AG09319 (cell line): ENCODE measurements around the gene ACSL6.

ENCODE experiments used
- DNase-seq: peaks from one replicate; pipeline ENCODE4 v3.0.0-alpha.2; 2010; ENCODE audit warnings: low read depth; ENCODE audit errors: extremely low read depth
- TF ChIP-seq, protein P1 (sequence below): IDR thresholded peaks from 2 replicates; pipeline ENCODE4 v1.5.1; 2011; ENCODE audit warnings: low read depth, mild to moderate bottlenecking, inconsistent platforms, low read length, moderate library complexity

Gene ACSL6

DNA sequence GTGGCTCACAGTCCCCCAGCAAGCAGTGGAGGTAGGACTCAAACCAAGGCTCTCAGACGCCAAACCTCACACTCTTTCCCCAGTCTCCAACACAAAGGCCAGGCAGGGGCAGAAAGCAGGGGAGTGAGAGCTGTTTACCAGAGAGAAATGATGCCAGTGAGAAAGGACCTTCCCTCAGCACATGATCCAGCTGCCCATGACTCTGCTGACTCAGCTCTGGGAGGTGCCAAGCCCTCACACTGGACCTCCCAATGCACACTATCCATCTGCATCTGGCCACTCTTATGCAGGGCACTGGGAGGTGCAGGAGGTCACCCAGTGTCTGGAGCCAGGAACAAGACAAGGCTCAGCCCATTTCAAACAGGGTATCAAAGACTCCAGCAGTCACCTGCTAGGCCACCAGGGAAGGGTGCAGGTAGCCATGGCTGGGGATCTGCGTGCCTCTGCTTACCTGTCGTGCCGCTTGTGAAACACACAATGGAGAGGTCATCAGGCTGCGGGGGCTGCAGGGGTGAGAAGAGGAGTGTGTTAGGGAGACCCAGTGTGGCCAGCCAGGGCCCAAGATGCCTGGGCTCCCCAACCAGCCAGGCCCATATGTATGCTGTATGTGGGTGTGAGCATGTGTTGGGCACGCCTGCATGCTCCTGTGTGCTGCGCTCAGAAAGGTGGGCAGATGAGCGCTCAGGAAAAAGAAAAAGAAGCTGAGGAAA lies 26.3 kb downstream of the ACSL6 start:
- DNase-seq: no peak
- TF ChIP-seq, protein P1, sequence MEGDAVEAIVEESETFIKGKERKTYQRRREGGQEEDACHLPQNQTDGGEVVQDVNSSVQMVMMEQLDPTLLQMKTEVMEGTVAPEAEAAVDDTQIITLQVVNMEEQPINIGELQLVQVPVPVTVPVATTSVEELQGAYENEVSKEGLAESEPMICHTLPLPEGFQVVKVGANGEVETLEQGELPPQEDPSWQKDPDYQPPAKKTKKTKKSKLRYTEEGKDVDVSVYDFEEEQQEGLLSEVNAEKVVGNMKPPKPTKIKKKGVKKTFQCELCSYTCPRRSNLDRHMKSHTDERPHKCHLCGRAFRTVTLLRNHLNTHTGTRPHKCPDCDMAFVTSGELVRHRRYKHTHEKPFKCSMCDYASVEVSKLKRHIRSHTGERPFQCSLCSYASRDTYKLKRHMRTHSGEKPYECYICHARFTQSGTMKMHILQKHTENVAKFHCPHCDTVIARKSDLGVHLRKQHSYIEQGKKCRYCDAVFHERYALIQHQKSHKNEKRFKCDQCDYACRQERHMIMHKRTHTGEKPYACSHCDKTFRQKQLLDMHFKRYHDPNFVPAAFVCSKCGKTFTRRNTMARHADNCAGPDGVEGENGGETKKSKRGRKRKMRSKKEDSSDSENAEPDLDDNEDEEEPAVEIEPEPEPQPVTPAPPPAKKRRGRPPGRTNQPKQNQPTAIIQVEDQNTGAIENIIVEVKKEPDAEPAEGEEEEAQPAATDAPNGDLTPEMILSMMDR: no peak

DNA sequence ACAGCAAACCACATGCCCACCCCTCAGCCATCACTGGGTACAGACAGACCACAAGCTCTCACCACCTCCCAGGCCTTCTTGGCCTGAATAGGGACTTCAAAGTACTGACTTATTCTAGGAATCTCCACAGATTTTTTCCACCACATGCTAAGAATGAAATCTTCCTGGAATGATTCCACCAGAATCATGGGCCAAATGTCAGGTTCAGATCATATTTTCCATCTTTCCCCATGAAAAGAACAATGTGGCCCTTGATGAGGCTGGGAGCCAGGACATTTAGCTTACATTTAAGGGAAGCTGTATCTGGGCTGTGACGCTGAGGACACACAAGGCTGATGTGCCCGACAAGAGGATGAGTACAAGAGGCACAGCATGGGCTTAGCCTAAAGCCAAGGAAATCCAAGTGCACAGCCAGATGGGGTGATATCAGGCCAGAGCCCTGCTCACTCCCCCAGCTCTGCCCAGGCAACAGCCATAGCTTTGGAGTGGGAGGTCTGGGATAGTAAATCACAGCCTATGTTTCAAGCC lies 28.1 kb downstream of the ACSL6 start:
- TF ChIP-seq, protein P1: no peak
- no peak for DNase-seq

DNA sequence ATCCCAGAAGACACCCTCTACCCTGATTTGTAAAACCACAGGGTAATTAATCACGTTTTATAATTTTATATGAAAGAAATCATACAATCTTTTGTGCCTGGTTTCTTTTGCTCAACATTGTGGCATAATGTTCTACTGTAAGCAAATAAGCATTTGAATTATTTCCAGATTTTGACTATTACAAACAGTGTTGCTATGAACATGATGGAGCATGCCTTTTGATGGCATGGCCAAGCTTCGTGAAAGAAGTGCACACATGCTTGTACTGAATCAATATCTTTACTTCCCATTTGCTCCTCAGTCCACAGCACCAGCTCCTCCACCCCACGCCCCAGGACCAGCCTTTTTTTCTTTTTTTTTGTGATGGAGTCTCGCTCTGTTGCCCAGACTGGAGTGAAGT lies 29.9 kb downstream of the ACSL6 start:
- no peak for DNase-seq
- TF ChIP-seq, protein P1: no peak

DNA sequence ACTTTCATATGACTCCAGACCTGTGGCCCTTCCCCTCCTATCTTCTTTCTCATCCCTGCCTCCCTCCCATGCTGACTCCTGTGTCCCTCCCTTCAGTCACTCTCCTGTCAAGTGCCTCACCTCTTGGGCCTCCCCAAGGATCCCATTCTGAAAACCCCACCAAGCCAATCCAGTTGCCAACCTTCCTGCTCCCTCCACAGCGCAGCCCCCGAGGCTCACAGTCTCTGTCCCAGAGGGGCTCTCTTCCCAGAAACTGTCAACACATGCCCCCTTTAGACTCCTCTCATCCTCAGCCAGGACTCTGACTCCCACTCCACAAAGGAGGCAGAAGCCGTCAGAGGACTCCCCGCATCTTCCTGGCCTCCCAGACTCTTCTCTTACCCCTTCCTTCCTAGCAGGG lies 30.8 kb downstream of the ACSL6 start:
- TF ChIP-seq, protein P1: no peak
- DNase-seq: no peak

DNA sequence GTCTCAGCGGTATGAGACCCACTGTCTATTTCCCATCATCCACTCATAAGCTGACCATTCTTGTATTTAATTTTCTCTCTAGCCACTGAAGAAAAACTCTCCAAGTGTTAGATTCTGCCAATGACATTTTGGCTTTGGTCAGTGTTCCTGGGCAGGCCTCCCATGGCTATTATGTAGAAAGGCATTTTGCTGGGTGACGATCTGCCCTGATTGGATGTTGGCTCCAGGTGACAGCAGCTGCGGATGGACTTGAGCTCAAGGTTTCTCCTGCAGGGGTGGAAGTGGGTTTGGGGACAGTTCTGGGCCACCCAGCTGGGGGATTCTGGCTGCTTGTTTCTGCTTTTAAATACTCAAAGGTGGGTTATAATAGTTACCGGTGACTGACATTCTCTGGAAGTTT lies 31.6 kb downstream of the ACSL6 start:
- no peak for DNase-seq
- TF ChIP-seq, protein P1: no peak

DNA sequence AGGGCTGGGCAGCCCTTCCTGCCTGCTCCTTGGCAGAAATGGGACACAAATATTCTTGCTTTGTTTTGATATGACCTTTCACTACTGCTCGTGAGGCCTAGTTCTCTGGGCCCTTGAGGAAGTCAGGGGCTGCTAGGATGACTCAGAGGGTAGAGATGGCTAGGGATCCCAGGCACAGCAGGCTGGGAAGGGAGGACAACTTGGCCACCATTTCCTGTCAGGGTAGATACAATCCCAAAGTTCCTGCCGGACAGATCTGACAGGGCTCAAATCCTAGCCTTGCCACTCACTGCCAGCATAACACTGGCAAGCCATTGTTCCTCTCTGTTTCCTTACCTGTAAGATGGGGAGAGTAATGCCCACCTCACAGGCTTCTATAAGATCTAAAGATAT lies 34.2 kb downstream of the ACSL6 start:
- DNase-seq: no peak

More for the DNA sequence above, 34.2 kb downstream of the ACSL6 start:
- TF ChIP-seq, protein P1: no peak
